ENCODE results near the gene EP400. TPM values are rescaled to one million over a fixed set of nuclear protein-coding genes. Genes with fewer than 3 reads are reported as not detected.

Gene EP400
- total RNA-seq, 1 experiment from 2014 or later: 80.1 TPM

DNA sequence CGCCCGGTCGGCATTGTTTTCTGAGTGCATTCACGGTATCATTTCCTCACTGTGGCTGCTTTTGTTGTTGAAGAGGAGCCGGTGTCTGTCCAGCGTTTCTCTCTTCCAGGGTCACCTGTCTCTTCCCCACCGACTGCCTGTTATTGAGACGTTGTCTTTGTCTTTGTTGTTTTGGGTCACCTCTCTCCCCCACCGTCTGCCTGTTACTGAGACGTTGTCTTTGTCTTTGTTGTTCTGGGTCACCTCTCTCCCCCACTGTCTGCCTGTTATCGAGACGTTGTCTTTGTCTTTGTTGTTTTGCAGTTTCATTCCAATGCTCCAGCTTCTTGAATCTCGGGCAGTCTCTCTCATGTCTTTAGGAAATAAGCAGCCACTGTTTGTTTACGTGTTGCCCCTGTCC, 124.5 kb downstream of the EP400 start:
- no peak for TF ChIP-seq EZH2 (IDR thresholded peaks at IDR 0.05; ENCODE audit: borderline replicate concordance, low read depth, low read length, poor library complexity, severe bottlenecking)
- TF ChIP-seq, protein P1, sequence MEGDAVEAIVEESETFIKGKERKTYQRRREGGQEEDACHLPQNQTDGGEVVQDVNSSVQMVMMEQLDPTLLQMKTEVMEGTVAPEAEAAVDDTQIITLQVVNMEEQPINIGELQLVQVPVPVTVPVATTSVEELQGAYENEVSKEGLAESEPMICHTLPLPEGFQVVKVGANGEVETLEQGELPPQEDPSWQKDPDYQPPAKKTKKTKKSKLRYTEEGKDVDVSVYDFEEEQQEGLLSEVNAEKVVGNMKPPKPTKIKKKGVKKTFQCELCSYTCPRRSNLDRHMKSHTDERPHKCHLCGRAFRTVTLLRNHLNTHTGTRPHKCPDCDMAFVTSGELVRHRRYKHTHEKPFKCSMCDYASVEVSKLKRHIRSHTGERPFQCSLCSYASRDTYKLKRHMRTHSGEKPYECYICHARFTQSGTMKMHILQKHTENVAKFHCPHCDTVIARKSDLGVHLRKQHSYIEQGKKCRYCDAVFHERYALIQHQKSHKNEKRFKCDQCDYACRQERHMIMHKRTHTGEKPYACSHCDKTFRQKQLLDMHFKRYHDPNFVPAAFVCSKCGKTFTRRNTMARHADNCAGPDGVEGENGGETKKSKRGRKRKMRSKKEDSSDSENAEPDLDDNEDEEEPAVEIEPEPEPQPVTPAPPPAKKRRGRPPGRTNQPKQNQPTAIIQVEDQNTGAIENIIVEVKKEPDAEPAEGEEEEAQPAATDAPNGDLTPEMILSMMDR (conservative IDR thresholded peaks at IDR 0.05; ENCODE audit: low read depth, low read length): no peak
- Histone ChIP-seq H3K9me3 (ENCODE audit: low read depth, low read length, poor library complexity, severe bottlenecking) (no peaks in the 10 kb centered on the region), H3K4me1 (ENCODE audit: insufficient read depth, low read length, poor library complexity, severe bottlenecking) (no peaks in the 10 kb centered on the region), H3K4me3 (ENCODE audit: low read depth, low read length, poor library complexity, severe bottlenecking) (no peak overlapping the region), H3K27ac (ENCODE audit: low read depth, low read length, poor library complexity, severe bottlenecking) (no peak overlapping the region), H3K27me3 (replicated peaks; ENCODE audit: insufficient read depth, low read depth, low read length, poor library complexity) (no peaks in the 10 kb centered on the region), H3K36me3 (ENCODE audit: insufficient read depth, low read length, poor library complexity, severe bottlenecking) (peaks cover 49% of the 10 kb centered on the region)
- ChIA-PET POLR2A (ENCODE audit: low non-redundant PET) (no interaction called here), CTCF (no interaction called here)
- BruUV-seq (replicated peaks): no TSS peak
- DNase-seq (ENCODE audit: low spot score): no peak
- intact Hi-C loops (cut with micrococcal nuclease; ENCODE audit: unreplicated experiment): no loop called here

DNA sequence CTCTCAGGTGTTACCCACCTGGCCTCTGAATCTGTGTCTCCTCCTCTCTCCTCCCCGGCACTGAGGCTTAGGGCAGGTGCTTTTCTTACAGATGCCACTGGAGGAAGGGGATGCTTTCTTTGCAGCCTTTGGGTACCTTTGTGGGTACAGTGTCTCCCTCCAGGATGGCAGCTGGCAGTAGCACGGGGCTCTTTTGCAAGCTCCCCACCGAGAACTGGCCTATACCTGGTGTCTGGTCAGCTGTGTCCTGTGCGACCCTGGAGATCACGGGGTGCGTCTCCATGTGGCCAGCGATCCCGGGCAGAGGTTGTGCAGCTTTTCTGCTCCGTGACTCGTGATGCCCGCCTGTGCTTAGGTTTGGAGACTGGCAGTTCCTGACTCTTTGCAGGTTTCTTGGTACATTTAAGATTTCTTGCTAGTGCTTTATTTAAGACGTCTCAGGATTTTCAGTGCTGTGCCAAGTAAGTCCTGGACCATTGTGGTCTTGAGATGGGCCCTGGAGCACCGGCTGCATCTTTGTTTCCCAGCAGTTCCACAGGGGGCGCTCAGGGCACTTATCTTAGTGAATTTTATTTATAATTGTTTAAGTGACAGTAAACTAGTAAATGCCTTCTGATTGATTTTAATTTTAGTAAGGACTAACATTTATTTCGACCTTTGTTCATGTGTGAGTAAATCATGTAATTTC, 125.4 kb downstream of the EP400 start:
- DNase-seq (ENCODE audit: low spot score): no peak
- Histone ChIP-seq H3K36me3 (ENCODE audit: insufficient read depth, low read length, poor library complexity, severe bottlenecking) (peaks cover 44% of the 10 kb centered on the region), H3K4me1 (ENCODE audit: insufficient read depth, low read length, poor library complexity, severe bottlenecking) (no peaks in the 10 kb centered on the region), H3K4me3 (ENCODE audit: low read depth, low read length, poor library complexity, severe bottlenecking) (no peak overlapping the region), H3K27me3 (replicated peaks; ENCODE audit: insufficient read depth, low read depth, low read length, poor library complexity) (no peaks in the 10 kb centered on the region), H3K27ac (ENCODE audit: low read depth, low read length, poor library complexity, severe bottlenecking) (no peak overlapping the region), H3K9me3 (ENCODE audit: low read depth, low read length, poor library complexity, severe bottlenecking) (no peaks in the 10 kb centered on the region)
- no TSS peak for BruUV-seq (replicated peaks)
- CTCF ChIA-PET: no interaction called here
- no peak for TF ChIP-seq EZH2 (IDR thresholded peaks at IDR 0.05; ENCODE audit: borderline replicate concordance, low read depth, low read length, poor library complexity, severe bottlenecking)
- TF ChIP-seq, protein P1 (conservative IDR thresholded peaks at IDR 0.05; ENCODE audit: low read depth, low read length): peak; percentile 42
- intact Hi-C loops (cut with micrococcal nuclease; ENCODE audit: unreplicated experiment): no loop called here
- POLR2A ChIA-PET (ENCODE audit: low non-redundant PET): no interaction called here

DNA sequence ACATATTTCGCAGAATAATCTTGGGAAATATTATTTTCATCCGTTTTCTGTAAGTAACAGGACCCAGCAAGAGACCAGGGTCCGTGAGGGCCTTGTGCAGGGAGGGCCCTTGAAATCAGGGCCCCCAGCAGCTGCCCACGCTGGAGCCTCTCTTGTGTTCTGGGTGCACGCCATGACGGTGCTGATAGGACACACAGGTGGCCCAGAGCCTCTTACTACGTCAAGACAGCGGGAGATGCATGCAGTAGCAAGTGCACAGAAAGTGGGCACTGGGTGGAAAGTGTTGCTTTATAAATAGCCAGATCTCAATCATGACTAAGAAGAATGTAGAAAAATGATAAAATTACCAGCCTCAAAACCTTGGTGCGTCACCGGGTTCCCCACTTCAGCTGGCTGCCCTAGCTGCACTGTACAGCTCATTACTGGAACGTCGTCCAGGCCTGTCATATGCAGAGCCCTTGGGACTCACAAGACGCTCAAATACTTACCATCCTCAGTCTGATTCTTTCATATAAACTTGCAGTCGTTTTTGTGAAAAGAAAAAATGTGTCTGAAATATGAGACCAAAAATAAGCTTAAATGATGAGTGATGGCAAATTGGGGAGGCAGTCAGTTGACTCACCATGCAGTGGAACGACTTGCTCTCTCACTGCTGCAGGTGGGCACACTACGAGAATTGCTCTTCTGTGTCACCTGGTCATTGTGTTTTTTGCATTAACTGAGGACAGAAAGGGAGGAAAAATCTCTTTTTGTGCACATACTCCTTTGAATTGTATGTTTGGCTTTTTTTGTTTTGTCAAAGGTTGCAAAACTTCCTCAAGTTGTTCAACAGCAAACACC, 126.2 kb downstream of the EP400 start:
- Histone ChIP-seq H3K27ac (ENCODE audit: low read depth, low read length, poor library complexity, severe bottlenecking) (no peak overlapping the region), H3K27me3 (replicated peaks; ENCODE audit: insufficient read depth, low read depth, low read length, poor library complexity) (no peaks in the 10 kb centered on the region), H3K36me3 (ENCODE audit: insufficient read depth, low read length, poor library complexity, severe bottlenecking) (peaks cover 44% of the 10 kb centered on the region), H3K4me1 (ENCODE audit: insufficient read depth, low read length, poor library complexity, severe bottlenecking) (no peaks in the 10 kb centered on the region), H3K4me3 (ENCODE audit: low read depth, low read length, poor library complexity, severe bottlenecking) (no peak overlapping the region), H3K9me3 (ENCODE audit: low read depth, low read length, poor library complexity, severe bottlenecking) (no peaks in the 10 kb centered on the region)
- ChIA-PET CTCF (interaction anchor here (0.6 kb wide), 1 partner anchor 274 kb away, joined by 3 read pairs; no protein-coding TSS in a partner anchor), POLR2A (ENCODE audit: low non-redundant PET) (no interaction called here)
- DNase-seq (ENCODE audit: low spot score): no peak
- TF ChIP-seq, protein P1 (conservative IDR thresholded peaks at IDR 0.05; ENCODE audit: low read depth, low read length): no peak
- TF ChIP-seq EZH2 (IDR thresholded peaks at IDR 0.05; ENCODE audit: borderline replicate concordance, low read depth, low read length, poor library complexity, severe bottlenecking): no peak
- no TSS peak for BruUV-seq (replicated peaks)
- intact Hi-C loops (cut with micrococcal nuclease; ENCODE audit: unreplicated experiment): no loop called here
